SK-N-SH (cell line): Measurements from ENCODE around the gene MYO9A.

ENCODE experiments used
- CTCF ChIP-seq: fragments of 200-600 bp; sonication (generic); IDR thresholded peaks from 2 replicates; pipeline ENCODE4 v1.6.1; 2017; ENCODE audit warnings: antibody characterized with exemption, mild to moderate bottlenecking, moderate library complexity
- MAX ChIP-seq: IDR thresholded peaks from 2 replicates; pipeline ENCODE4 v1.4.0; 2012; ENCODE audit warnings: low read depth
- NFIC ChIP-seq: IDR thresholded peaks from 2 replicates; pipeline ENCODE4 v1.4.0; 2012; ENCODE audit warnings: borderline replicate concordance
- PBX3 ChIP-seq: IDR thresholded peaks from 2 replicates; pipeline ENCODE4; 2012
- RAD21 ChIP-seq: IDR thresholded peaks from 2 replicates; pipeline ENCODE4 v1.6.1; 2012; ENCODE audit warnings: mild to moderate bottlenecking, low read length
- RCOR1 ChIP-seq: fragments of 150-350 bp; IDR thresholded peaks from 2 replicates; pipeline ENCODE4 v1.6.1; 2017; ENCODE audit warnings: antibody characterized with exemption, low read length
- SMC3 ChIP-seq: IDR thresholded peaks from 2 replicates; pipeline ENCODE4 v1.6.1; 2012; ENCODE audit warnings: low read depth, low read length, improper control_type of control experiment
- TF ChIP-seq, protein P1 (sequence below): fragments of 150-350 bp; IDR thresholded peaks from 2 replicates; pipeline ENCODE4 v1.6.1; 2017; ENCODE audit warnings: antibody characterized with exemption, low read length, low read depth, borderline replicate concordance

DNA sequence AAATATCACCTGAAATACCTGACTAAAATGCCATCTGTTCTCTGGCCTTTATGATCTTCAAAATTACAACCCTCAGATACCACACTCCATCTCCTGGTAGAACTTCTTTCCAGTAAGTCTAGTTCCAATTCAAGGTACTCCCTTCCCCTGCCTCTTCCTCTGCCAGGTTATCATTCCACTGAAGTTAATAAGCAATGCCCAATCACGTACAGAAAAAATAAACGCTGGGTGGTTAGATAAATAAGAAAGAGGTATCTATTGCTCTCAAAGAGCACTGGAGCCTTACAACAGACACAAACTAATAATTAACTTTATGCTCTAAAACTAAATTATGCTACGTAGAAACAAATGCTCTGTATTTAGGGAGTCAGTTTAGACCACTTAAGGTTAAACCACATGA is 112.5 kb downstream of the MYO9A start:
- TF ChIP-seq RAD21 (no peak), NFIC (no peak), MAX (no peak), CTCF (no peak), RCOR1 (no peak), SMC3 (no peak), PBX3 (no peak)
- TF ChIP-seq, protein P1, sequence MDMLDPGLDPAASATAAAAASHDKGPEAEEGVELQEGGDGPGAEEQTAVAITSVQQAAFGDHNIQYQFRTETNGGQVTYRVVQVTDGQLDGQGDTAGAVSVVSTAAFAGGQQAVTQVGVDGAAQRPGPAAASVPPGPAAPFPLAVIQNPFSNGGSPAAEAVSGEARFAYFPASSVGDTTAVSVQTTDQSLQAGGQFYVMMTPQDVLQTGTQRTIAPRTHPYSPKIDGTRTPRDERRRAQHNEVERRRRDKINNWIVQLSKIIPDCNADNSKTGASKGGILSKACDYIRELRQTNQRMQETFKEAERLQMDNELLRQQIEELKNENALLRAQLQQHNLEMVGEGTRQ = no peak
